HG02981 (cell line): ENCODE data around the gene TLCD5.

Source experiments
- ATAC-seq: cut with Tn5 transposase; IDR thresholded peaks from one replicate; pipeline ENCODE4 v1.9.1; 2021; ENCODE audit warnings: mild to moderate bottlenecking, moderate library complexity; ENCODE audit not compliant: unreplicated experiment

Gene TLCD5

GRCh38 chr11:120376547-120377182 lies 51.6 kb downstream of the TLCD5 start:
- ATAC-seq, result no peak

- ATAC-seq, result no peak
Measured at GRCh38 chr11:120378474-120378873, 53.4 kb downstream of the TLCD5 start.

- no peak for ATAC-seq
Measured at GRCh38 chr11:120381401-120381800, 56.3 kb downstream of the TLCD5 start.
